HG03135 (cell line): ENCODE results near the gene METAP2.

Experiments used
- ATAC-seq: cut with Tn5 transposase; IDR thresholded peaks from one replicate; pipeline ENCODE4 v1.9.1; 2021; ENCODE audit warnings: mild to moderate bottlenecking, moderate library complexity; ENCODE audit not compliant: unreplicated experiment

Gene METAP2

GRCh38 chr12:95506707-95507523, 33.0 kb downstream of the METAP2 start:
- ATAC-seq, result no peak

- no peak for ATAC-seq
Measured at GRCh38 chr12:95509300-95509699, 35.3 kb downstream of the METAP2 start.

GRCh38 chr12:95511977-95512376, 38.0 kb downstream of the METAP2 start:
- no peak for ATAC-seq

- ATAC-seq, result no peak
Measured at GRCh38 chr12:95513599-95513998, 39.6 kb downstream of the METAP2 start.

- no peak for ATAC-seq
Measured at GRCh38 chr12:95515197-95515596, 41.2 kb downstream of the METAP2 start.

- ATAC-seq, result no peak
Measured at GRCh38 chr12:95516757-95517156, 42.8 kb downstream of the METAP2 start.

- ATAC-seq, result no peak
Measured at GRCh38 chr12:95517246-95517645, 43.3 kb downstream of the METAP2 start.

GRCh38 chr12:95518944-95519343, 45.0 kb downstream of the METAP2 start:
- no peak for ATAC-seq

GRCh38 chr12:95520816-95521215, 46.9 kb downstream of the METAP2 start:
- ATAC-seq, result no peak

- no peak for ATAC-seq
Measured at GRCh38 chr12:95522692-95523091, 48.7 kb downstream of the METAP2 start.

- ATAC-seq, result no peak
Measured at GRCh38 chr12:95528431-95528830, 54.5 kb downstream of the METAP2 start.

GRCh38 chr12:95529693-95530225, 55.8 kb downstream of the METAP2 start:
- no peak for ATAC-seq

GRCh38 chr12:95532851-95533250, 58.9 kb downstream of the METAP2 start:
- ATAC-seq, result no peak

- no peak for ATAC-seq
Measured at GRCh38 chr12:95533985-95534384, 60.0 kb downstream of the METAP2 start.

- no peak for ATAC-seq
Measured at GRCh38 chr12:95538006-95538405, 64.1 kb downstream of the METAP2 start.

GRCh38 chr12:95538656-95539055, 64.7 kb downstream of the METAP2 start:
- no peak for ATAC-seq

GRCh38 chr12:95541436-95541835, 67.5 kb downstream of the METAP2 start:
- no peak for ATAC-seq

- ATAC-seq, result no peak
Measured at GRCh38 chr12:95543305-95543704, 69.4 kb downstream of the METAP2 start.

- ATAC-seq, result no peak
Measured at GRCh38 chr12:95544756-95545155, 70.8 kb downstream of the METAP2 start.

GRCh38 chr12:95545303-95545702, 71.4 kb downstream of the METAP2 start:
- no peak for ATAC-seq

GRCh38 chr12:95545731-95546490, 72.0 kb downstream of the METAP2 start:
- no peak for ATAC-seq

- no peak for ATAC-seq
Measured at GRCh38 chr12:95546491-95546813, 72.5 kb downstream of the METAP2 start.
